K562 (cell line): ENCODE data around the gene NUP62CL. TPM values are rescaled to one million over a fixed set of nuclear protein-coding genes. Genes with fewer than 3 reads are reported as not detected.

Experiments used
- CCNT2 ChIP-seq: IDR thresholded peaks from 2 replicates; pipeline ENCODE4 v1.6.1; 2011; ENCODE audit warnings: borderline replicate concordance, low read depth, mild to moderate bottlenecking, moderate library complexity, mixed read lengths, low read length; ENCODE audit not compliant: insufficient read length; ENCODE audit errors: extremely low read depth
- CHD1 ChIP-seq: fragments of 200-600 bp; sonication (generic); IDR thresholded peaks from one replicate; pipeline ENCODE4 v1.6.1; 2012; ENCODE audit warnings: mild to moderate bottlenecking, moderate library complexity, low read length, inconsistent platforms
- CREM ChIP-seq: IDR thresholded peaks from 2 replicates; pipeline ENCODE4 v1.6.1; 2014; ENCODE audit warnings: antibody characterized with exemption, low read depth
- CTBP1 ChIP-seq: fragments of 450-650 bp; IDR thresholded peaks from 2 replicates; pipeline ENCODE4 v1.6.1; 2016; ENCODE audit warnings: borderline replicate concordance
- DMBX1 ChIP-seq: fragments of 250-450 bp; sonication (Bioruptor Pico); IDR thresholded peaks from 2 replicates; pipeline ENCODE4 v1.8.0; 2022; ENCODE audit warnings: inconsistent platforms, mild to moderate bottlenecking, moderate library complexity, borderline replicate concordance
- E2F3 ChIP-seq: fragments of 250-450 bp; sonication (Bioruptor Pico); IDR thresholded peaks from 2 replicates; pipeline ENCODE4 v1.4.0; 2020; ENCODE audit warnings: mild to moderate bottlenecking
- FOSL1 ChIP-seq: fragments of 200-800 bp; sonication (Bioruptor generic); conservative IDR thresholded peaks from 2 replicates; pipeline ENCODE4 v1.6.1; 2016; ENCODE audit warnings: missing genetic modification characterization, missing compliant biosample characterization
- GABPB1 ChIP-seq: sonication (generic); formaldehyde crosslinking; IDR thresholded peaks from 2 replicates; pipeline ENCODE4 v1.8.0; 2022; ENCODE audit warnings: mild to moderate bottlenecking, missing genetic modification reagents
- HDAC1 ChIP-seq, 2 experiments: fragments of 450-650 bp; IDR thresholded peaks; 2 replicates each; pipeline ENCODE4 v1.6.1; 2016 to 2017; ENCODE audit warnings: inconsistent platforms in 1 of 2, mild to moderate bottlenecking in 1 of 2, moderate library complexity in 1 of 2
- L3MBTL2 ChIP-seq: fragments of 450-650 bp; IDR thresholded peaks from 2 replicates; pipeline ENCODE4 v1.6.1; 2016; ENCODE audit warnings: mild to moderate bottlenecking, moderate library complexity
- NBN ChIP-seq: fragments of 450-650 bp; IDR thresholded peaks from 2 replicates; pipeline ENCODE4 v1.6.1; 2016; ENCODE audit warnings: low read depth, mild to moderate bottlenecking
- NCOA1 ChIP-seq: fragments of 450-650 bp; IDR thresholded peaks from 2 replicates; pipeline ENCODE4 v1.6.1; 2016; ENCODE audit warnings: low read depth
- NR2F6 ChIP-seq: fragments of 450-650 bp; formaldehyde crosslinking; IDR thresholded peaks from 2 replicates; pipeline ENCODE4 v1.4.0; 2020; ENCODE audit warnings: mild to moderate bottlenecking
- PCBP2 ChIP-seq: fragments of 200-400 bp; formaldehyde crosslinking; IDR thresholded peaks from 2 replicates; pipeline ENCODE4 v1.6.1; 2018; ENCODE audit warnings: low read length, low read depth, mild to moderate bottlenecking, moderate library complexity; ENCODE audit not compliant: poor library complexity, severe bottlenecking
- PTTG1 ChIP-seq: fragments of 450-650 bp; IDR thresholded peaks from 2 replicates; pipeline ENCODE4 v1.6.1; 2016; ENCODE audit warnings: low read depth, mild to moderate bottlenecking, missing genetic modification characterization, missing compliant biosample characterization
- RFX1 ChIP-seq: fragments of 450-650 bp; IDR thresholded peaks from 2 replicates; pipeline ENCODE4 v1.6.1; 2016; ENCODE audit warnings: mild to moderate bottlenecking, moderate library complexity
- STAT5A ChIP-seq: IDR thresholded peaks from 2 replicates; pipeline ENCODE4 v1.6.1; 2012; ENCODE audit warnings: low read length, inconsistent platforms, borderline replicate concordance
- STAT6 ChIP-seq: sonication (generic); formaldehyde crosslinking; IDR thresholded peaks from 2 replicates; pipeline ENCODE4 v1.8.1; 2023; ENCODE audit warnings: mild to moderate bottlenecking, missing genetic modification reagents
- TAF9B ChIP-seq: fragments of 450-650 bp; IDR thresholded peaks from 2 replicates; pipeline ENCODE4 v1.6.1; 2018; ENCODE audit warnings: mild to moderate bottlenecking; ENCODE audit not compliant: partially characterized antibody
- TSC22D4 ChIP-seq: fragments of 450-650 bp; IDR thresholded peaks from 2 replicates; pipeline ENCODE4 v1.6.1; 2016; ENCODE audit warnings: missing genetic modification characterization, missing biosample characterization, control low read depth
- WHSC1 ChIP-seq: IDR thresholded peaks from one replicate; pipeline ENCODE4 v1.6.1; 2012; ENCODE audit warnings: low read length, control low read depth, inconsistent platforms
- ZBTB43 ChIP-seq: sonication (generic); formaldehyde crosslinking; IDR thresholded peaks from 2 replicates; pipeline ENCODE4 v1.8.0; 2023; ENCODE audit warnings: mild to moderate bottlenecking, missing genetic modification reagents
- ZKSCAN3 ChIP-seq: fragments of 250-450 bp; sonication (Bioruptor Pico); IDR thresholded peaks from 2 replicates; pipeline ENCODE4 v1.4.0; 2020
- ZNF280B ChIP-seq: fragments of 250-450 bp; sonication (Bioruptor Pico); IDR thresholded peaks from 2 replicates; pipeline ENCODE4 v1.5.1; 2021; ENCODE audit warnings: mild to moderate bottlenecking
- polyA plus RNA-seq, 8 experiments: library from polyadenylated mRNA; depleted of rRNA in 4 of 8; stranded (reverse) in 5 of 8; unstranded in 3 of 8; fragments of >200 nt; fragmentation: Nextera tagmentation in 2 of 8; fragmentation: Illumina TruSeq in 1 of 8; extraction: Ambion mirVana in 2 of 8; extraction: Trizol in 1 of 8; gene quantifications; 2 replicates each; pipeline versions ENCODE4 v1.2.1 to v1.2.3, GENCODE V29; 2011 to 2014; ENCODE audit warnings: inconsistent platforms in 1 of 8, missing spikeins in 1 of 8
- total RNA-seq, 7 experiments: library from RNA; depleted of rRNA in 6 of 7; stranded (reverse); fragments of >200 nt in 6 of 7; fragmentation: Illumina TruSeq in 2 of 7; extraction: Trizol in 2 of 7; gene quantifications; 2 replicates each; pipeline versions ENCODE4 v1.2.1 to v1.2.3, GENCODE V29; 2011 to 2021; ENCODE audit warnings: low replicate concordance in 1 of 7
- TF ChIP-seq, protein P1 (sequence below): fragments of 450-650 bp; formaldehyde crosslinking; IDR thresholded peaks from 2 replicates; pipeline ENCODE4 v1.4.0; 2020; ENCODE audit warnings: mild to moderate bottlenecking, moderate library complexity

NUP62CL gene
- total and polyA plus RNA-seq, 9 of the 15 experiments (the other 6 are each of a cell fraction or from before 2014, with no cell fraction given), result 29.7 to 101 (median 42.7) TPM

DNA sequence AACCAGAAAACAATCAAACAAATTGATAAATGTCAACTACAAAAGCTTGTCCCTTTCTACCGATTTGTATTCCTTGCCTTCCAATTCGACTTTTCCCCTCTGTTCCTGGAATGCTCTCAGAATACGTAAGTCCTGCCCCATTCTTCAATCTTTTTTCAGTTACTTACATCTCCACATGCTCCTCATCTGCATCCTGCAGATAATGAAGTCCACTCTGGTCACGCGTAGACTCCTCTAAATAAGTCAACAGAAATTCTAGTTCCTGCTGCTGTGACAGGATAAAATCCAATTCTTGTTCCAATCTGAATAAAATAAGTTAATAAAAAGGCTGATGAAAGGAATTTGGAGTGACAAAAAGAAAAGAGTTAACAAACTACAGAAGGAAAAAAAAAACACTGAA, 53.2 kb downstream of the NUP62CL start (continued):
- TF ChIP-seq STAT6 (CRISPR knock-in tag) (no peak), WHSC1 (no peak), CREM (peak; percentile 21; the same call in 1 of the 2 replicates), TSC22D4 (tag) (no peak), STAT5A (peak; percentile 38; the same call in 1 of the 2 replicates), NBN (no peak), DMBX1 (0 out of 2 replicates have a peak, but pooled peaks have one; percentile 31), CCNT2 (no peak), CHD1 (no peak), HDAC1 (IDR thresholded peaks at IDR 0.05) (peak in 1 of 2 experiments; percentile 57; a peak in 1 of 4 replicates), ZKSCAN3 (no peak), ZBTB43 (CRISPR knock-in tag) (no peak), RFX1 (no peak), NCOA1 (no peak), GABPB1 (CRISPR knock-in tag) (no peak), E2F3 (CRISPR knock-in tag) (no peak), PTTG1 (tag) (no peak), FOSL1 (tag) (no peak), NR2F6 (CRISPR knock-in tag) (no peak), TAF9B (peak; percentile 36), L3MBTL2 (peak; percentile 61; the same call in 1 of the 2 replicates), ZNF280B (CRISPR knock-in tag) (no peak), PCBP2 (no peak), CTBP1 (no peak)
- TF ChIP-seq, protein P1, sequence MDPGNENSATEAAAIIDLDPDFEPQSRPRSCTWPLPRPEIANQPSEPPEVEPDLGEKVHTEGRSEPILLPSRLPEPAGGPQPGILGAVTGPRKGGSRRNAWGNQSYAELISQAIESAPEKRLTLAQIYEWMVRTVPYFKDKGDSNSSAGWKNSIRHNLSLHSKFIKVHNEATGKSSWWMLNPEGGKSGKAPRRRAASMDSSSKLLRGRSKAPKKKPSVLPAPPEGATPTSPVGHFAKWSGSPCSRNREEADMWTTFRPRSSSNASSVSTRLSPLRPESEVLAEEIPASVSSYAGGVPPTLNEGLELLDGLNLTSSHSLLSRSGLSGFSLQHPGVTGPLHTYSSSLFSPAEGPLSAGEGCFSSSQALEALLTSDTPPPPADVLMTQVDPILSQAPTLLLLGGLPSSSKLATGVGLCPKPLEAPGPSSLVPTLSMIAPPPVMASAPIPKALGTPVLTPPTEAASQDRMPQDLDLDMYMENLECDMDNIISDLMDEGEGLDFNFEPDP (CRISPR knock-in tag), result no peak
